ENCODE measurements around the gene TRDN. TPM values are rescaled to one million over a fixed set of nuclear protein-coding genes. Genes with fewer than 3 reads are reported as not detected.

The TRDN gene
- total RNA-seq, 1 experiment from 2014 or later, result 10.4 TPM

DNA sequence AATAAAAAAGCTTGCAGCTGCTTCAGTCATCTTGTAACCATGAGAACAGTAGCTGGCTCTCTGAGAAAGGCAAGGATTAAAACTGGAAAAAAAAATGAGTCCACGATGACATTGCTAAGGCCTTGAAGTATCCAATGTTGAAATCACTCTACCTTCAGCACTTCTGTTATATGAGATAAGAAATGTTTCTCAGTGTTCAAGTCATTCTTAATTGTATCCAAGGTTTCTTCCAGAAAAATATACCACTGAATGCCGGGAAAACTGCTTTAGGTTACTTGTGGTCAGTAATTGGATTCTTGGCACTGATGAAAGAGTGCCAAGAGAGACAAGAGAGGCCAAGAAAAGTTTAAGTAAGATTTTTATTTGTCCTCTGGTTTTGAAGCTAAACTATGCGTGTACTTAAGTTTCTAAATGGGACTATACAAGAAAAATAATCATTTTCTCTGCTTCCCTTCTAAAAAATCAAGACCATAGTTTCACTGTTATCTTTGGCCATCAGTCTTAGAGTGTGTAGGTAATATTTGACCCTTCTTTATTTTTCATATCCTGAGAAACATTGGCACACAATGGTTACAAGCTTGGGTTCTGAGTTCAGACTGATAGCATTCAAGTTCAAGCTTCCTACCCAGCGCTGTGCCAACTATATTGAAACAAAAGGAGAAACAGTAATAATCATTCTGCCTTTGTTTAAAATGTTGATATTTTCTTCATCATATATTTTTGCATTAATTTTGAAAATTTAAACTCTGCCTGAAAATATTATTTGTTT lies 84.6 kb downstream of the TRDN start:
- no peak for DNase-seq
- Histone ChIP-seq H3K18ac (ENCODE audit: insufficient read length, low read depth, low read length) (no peak overlapping the region), H4K91ac (ENCODE audit: insufficient read length, low read depth, low read length) (no peak overlapping the region), H3K9me3 (ENCODE audit: control insufficient read depth, low read depth, low read length) (no peaks in the 10 kb centered on the region), H3K4me2 (ENCODE audit: insufficient read depth, insufficient read length, low read length) (no peak overlapping the region), H2BK120ac (ENCODE audit: low read depth, low read length, poor library complexity, severe bottlenecking) (no peak overlapping the region), H3K56ac (ENCODE audit: insufficient read length, low read depth, low read length) (no peak overlapping the region), H4K20me1 (ENCODE audit: control insufficient read depth, insufficient read depth, insufficient read length) (no peaks in the 10 kb centered on the region), H2BK15ac (ENCODE audit: low read depth, low read length) (no peak overlapping the region), H3T11ph (ENCODE audit: low read length) (no peak overlapping the region), H3K9ac (ENCODE audit: extremely low read depth, insufficient read length, low read length) (no peak overlapping the region), H2AFZ (ENCODE audit: low read length) (no peak overlapping the region), H4K5ac (ENCODE audit: insufficient read length, low read depth, low read length) (no peak overlapping the region), H2BK5ac (ENCODE audit: insufficient read length, low read length) (no peak overlapping the region), H3K4ac (ENCODE audit: low read depth, low read length) (no peak overlapping the region), H3K23me2 (ENCODE audit: insufficient read length, low read depth, low read length, poor library complexity, severe bottlenecking) (no peaks in the 10 kb centered on the region), H3K27me3 (ENCODE audit: insufficient read depth, low read length) (no peaks in the 10 kb centered on the region), H3K79me1 (ENCODE audit: insufficient read depth, low read depth, low read length, poor library complexity, severe bottlenecking) (no peaks in the 10 kb centered on the region), H4K8ac (replicated peaks; ENCODE audit: insufficient read length, low read depth, low read length) (no peak overlapping the region), H2BK12ac (ENCODE audit: insufficient read length, low read depth, low read length) (no peak overlapping the region), H3K14ac (ENCODE audit: insufficient read depth, low read length) (no peak overlapping the region), H2AK5ac (ENCODE audit: insufficient read length, low read length) (no peak overlapping the region), H2BK20ac (ENCODE audit: low read depth, low read length, poor library complexity, severe bottlenecking) (no peak overlapping the region), H3K23ac (ENCODE audit: insufficient read length, low read depth, low read length) (no peak overlapping the region), H3K79me2 (ENCODE audit: insufficient read depth, low read length) (no peaks in the 10 kb centered on the region), H3K27ac (ENCODE audit: insufficient read length, low read depth, low read length) (no peak overlapping the region), H3K4me1 (ENCODE audit: insufficient read depth, low read length) (no peaks in the 10 kb centered on the region)
- 0 out of 5 replicates have a peak, but pooled peaks cover 0 to under 1% of the 10 kb centered on the region in 2 experiments for H3K9me3 Mint-ChIP-seq
- no peak overlapping the region for H3K27ac Mint-ChIP-seq
- no peak overlapping the region for H3K4me3 Mint-ChIP-seq
- no CpG with 5 or more reads among the region's 4 CpGs for WGBS (ENCODE audit: extremely low coverage, insufficient read length, low lambda C conversion rate)
- H3K36me3 Mint-ChIP-seq (ENCODE audit: insufficient read depth in 1 of 3, low read depth in 3 of 3), result no peaks in the 10 kb centered on the region
- TF ChIP-seq, protein P1, sequence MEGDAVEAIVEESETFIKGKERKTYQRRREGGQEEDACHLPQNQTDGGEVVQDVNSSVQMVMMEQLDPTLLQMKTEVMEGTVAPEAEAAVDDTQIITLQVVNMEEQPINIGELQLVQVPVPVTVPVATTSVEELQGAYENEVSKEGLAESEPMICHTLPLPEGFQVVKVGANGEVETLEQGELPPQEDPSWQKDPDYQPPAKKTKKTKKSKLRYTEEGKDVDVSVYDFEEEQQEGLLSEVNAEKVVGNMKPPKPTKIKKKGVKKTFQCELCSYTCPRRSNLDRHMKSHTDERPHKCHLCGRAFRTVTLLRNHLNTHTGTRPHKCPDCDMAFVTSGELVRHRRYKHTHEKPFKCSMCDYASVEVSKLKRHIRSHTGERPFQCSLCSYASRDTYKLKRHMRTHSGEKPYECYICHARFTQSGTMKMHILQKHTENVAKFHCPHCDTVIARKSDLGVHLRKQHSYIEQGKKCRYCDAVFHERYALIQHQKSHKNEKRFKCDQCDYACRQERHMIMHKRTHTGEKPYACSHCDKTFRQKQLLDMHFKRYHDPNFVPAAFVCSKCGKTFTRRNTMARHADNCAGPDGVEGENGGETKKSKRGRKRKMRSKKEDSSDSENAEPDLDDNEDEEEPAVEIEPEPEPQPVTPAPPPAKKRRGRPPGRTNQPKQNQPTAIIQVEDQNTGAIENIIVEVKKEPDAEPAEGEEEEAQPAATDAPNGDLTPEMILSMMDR (conservative IDR thresholded peaks at IDR 0.05), result no peak
- peaks cover 0 to 2% of the 10 kb centered on the region in 2 experiments; a peak in 2 of 4 replicates for H3K4me1 Mint-ChIP-seq
- no peaks in the 10 kb centered on the region; the same call in 1 of the 2 replicates for H3K27me3 Mint-ChIP-seq (ENCODE audit: low read depth)
